Measurements from ENCODE around the gene CABP5.

DNA sequence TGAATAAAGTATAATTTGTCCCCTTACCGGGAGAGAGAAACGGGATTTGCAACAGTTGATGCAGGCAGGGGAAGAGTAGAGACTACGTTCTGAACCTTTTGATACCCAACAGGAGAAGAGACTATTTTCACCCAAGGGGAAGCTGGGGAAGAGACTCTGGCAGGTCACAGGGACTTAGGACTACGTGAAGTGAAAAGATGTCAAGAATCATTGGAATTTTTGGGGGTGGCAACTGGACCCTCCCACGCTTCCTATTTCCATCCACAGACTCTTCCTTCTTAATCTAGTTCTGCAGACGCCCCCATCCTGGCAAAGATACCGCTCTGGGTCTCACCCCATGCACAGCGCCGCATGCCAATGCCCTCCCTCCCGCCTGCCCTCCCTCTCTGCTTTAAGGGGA, 13.8 kb downstream of the CABP5 start:
- TF ChIP-seq CTCF (IDR thresholded peaks at IDR 0.05) (no peak), POLR2A (IDR thresholded peaks at IDR 0.05) (no peak), EP300 (IDR thresholded peaks at IDR 0.05) (no peak)
